ENCODE measurements around the gene MGAT1.

MGAT1 gene

DNA sequence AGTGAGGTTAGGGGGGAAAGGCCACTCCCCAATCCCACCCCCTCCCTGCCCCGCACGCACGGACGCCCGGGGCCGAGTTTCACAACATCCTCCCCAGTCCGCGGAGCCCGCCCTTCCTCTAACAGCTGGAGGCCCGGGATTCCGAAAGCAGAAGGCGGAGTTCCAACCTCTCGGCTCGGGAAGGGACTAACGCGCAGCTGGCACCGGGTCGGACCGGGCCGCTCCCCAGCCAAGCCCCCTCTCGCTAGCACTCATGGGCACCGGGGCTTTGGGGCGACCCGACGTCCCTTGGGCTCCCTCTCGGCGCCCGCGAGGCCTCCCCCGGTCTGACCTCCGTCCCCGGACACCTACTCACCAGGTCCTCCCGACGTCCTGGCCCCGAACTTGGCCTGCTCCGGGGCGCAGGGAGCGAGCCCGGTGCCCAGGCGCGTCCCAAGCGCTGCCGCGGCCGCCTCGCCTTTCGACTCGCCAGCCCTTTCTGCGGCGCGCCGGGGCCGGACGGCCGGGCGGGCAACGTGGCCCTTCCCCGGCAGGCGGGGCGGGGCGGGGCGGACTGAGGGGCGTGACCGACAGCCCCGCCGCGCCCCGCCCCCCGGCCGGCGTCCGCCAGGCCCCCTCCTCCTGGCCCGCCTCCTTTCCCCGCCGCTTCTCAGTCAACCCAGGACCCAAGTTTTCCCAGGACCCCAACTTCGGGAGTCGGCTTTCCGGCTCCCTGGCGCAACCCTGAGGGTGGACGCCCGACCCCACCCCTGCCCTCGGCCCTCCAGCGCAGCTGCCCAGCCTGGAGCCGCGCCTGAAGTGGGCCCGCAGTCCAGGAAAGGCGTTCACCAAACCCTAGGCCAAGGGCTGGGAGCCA, at the start of gene MGAT1:
Gene MGAT1, minus strand, starts transcription at position 482 of the 856 bp plus-strand sequence. CDS start 9,835 bp downstream, outside the sequence.
- no peak for TF ChIP-seq JUND (IDR thresholded peaks at IDR 0.05; ENCODE audit: low read depth)
- DNase-seq (ENCODE audit: low read depth in 1 of 2, low spot score in 1 of 2): peak; percentile 82 to 83
- in situ Hi-C loops (cut with HindIII; ENCODE audit: low pct_unique_long_range_greater_than_20kb, low sequenced_read_pairs): no loop called here

DNA sequence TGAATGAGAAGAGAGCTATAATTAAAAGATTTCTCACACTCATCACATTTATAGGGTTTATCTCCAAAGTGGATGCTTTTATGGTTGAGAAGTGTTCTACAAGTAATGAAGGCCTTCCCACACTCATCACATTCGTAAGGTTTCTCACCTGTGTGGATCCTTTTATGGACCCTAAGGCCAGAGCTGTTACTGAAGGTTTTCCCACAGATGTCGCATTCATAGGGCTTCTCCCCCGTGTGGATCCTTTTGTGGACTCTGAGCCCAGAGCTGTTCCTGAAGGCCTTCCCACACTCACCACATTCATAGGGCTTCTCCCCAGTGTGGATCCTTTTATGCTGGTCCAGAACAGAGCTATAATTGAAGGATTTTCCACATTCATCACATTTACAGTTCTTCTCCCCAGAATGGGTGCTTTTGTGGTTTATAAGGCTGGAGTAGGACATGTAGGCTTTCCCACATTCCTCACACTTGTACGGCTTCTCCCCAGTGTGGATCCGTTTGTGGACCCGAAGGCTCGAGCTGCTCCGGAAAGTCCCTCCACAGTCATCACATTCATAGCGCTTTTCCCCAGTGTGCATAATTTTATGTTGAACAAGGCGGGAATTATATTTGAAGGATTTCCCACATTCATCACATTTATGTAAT, 48.0 kb upstream of the MGAT1 start:
- in situ Hi-C loops (cut with HindIII; ENCODE audit: low pct_unique_long_range_greater_than_20kb, low sequenced_read_pairs): no loop called here
- no peak for TF ChIP-seq JUND (IDR thresholded peaks at IDR 0.05; ENCODE audit: low read depth)
- no peak for DNase-seq (ENCODE audit: low read depth in 1 of 2, low spot score in 1 of 2)

DNA sequence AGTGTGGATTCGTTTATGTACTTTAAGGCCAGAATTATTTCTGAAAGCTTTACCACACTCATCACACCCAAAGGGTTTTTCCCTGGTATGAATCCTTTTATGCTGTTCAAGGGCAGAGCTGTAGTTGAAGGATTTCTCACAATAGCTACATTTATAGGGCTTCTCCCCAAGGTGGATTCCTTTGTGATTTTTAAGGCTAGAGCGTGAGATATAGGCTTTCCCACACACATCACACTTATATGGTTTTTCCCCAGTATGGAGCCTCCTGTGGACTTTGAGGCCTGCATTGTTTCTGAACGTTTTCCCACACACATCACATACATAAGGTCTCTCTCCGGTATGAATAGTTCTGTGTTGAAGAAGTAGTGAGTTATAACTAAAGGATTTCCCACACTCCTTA, 47.2 kb upstream of the MGAT1 start:
- in situ Hi-C loops (cut with HindIII; ENCODE audit: low pct_unique_long_range_greater_than_20kb, low sequenced_read_pairs): no loop called here
- DNase-seq (ENCODE audit: low read depth in 1 of 2, low spot score in 1 of 2): no peak
- no peak for TF ChIP-seq JUND (IDR thresholded peaks at IDR 0.05; ENCODE audit: low read depth)

- no peak for DNase-seq (ENCODE audit: low read depth in 1 of 2, low spot score in 1 of 2)
- in situ Hi-C loops (cut with HindIII; ENCODE audit: low pct_unique_long_range_greater_than_20kb, low sequenced_read_pairs): no loop called here
- TF ChIP-seq JUND (IDR thresholded peaks at IDR 0.05; ENCODE audit: low read depth): no peak
Observed at GRCh38 chr5:180848878-180849277, 46.3 kb upstream of the MGAT1 start.

- DNase-seq (ENCODE audit: low read depth in 1 of 2, low spot score in 1 of 2): no peak
- in situ Hi-C loops (cut with HindIII; ENCODE audit: low pct_unique_long_range_greater_than_20kb, low sequenced_read_pairs): no loop called here
- no peak for TF ChIP-seq JUND (IDR thresholded peaks at IDR 0.05; ENCODE audit: low read depth)
Observed at GRCh38 chr5:180848265-180848664, 45.7 kb upstream of the MGAT1 start.

GRCh38 chr5:180847026-180847425, 44.4 kb upstream of the MGAT1 start:
- no peak for DNase-seq (ENCODE audit: low read depth in 1 of 2, low spot score in 1 of 2)
- no peak for TF ChIP-seq JUND (IDR thresholded peaks at IDR 0.05; ENCODE audit: low read depth)
- in situ Hi-C loops (cut with HindIII; ENCODE audit: low pct_unique_long_range_greater_than_20kb, low sequenced_read_pairs): no loop called here

DNA sequence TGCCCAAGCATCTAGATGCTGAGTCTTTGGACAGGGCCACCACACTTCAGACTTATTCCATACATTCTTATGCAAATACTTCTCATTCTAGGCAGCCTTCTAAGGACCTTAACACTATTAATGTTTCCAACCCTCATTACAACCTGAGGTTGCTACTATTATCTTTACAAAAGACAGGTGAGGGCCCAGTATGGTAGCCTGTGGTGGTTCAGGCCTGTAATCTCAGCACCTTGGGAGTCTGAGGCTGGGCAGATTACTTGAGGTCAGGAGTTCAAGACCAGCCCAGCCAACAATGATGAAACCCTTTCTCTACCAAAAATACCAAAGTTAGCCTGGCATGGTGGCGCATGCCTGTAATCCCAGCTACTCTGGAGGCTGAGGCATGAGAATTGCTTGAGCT, 42.3 kb upstream of the MGAT1 start:
- in situ Hi-C loops (cut with HindIII; ENCODE audit: low pct_unique_long_range_greater_than_20kb, low sequenced_read_pairs): no loop called here
- no peak for TF ChIP-seq JUND (IDR thresholded peaks at IDR 0.05; ENCODE audit: low read depth)

DNA sequence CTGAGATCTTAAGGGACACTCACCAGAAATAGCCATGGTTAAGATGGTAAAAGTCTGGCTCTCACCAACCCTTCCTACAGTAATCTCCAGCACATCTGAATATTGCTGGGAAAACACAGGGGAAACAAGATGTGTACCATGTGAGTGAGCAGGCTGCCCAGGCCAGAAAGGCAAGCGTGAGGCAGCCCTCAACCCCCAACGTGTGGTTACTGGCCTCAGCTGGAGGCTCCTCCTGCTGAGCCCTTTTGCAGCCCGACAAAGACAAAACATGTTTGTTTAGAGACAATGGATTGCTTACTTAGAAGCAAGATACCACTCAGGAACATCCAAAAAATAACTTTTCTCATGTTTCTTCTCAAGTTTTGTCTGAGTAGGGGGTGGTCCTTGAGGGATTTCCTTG, 41.8 kb upstream of the MGAT1 start:
- in situ Hi-C loops (cut with HindIII; ENCODE audit: low pct_unique_long_range_greater_than_20kb, low sequenced_read_pairs): no loop called here

More for the DNA sequence above, 42.3 kb upstream of the MGAT1 start:
- no peak for DNase-seq (ENCODE audit: low read depth in 1 of 2, low spot score in 1 of 2)

GRCh38 chr5:180839935-180840334, 37.3 kb upstream of the MGAT1 start:
- in situ Hi-C loops (cut with HindIII; ENCODE audit: low pct_unique_long_range_greater_than_20kb, low sequenced_read_pairs): no loop called here
- DNase-seq (ENCODE audit: low read depth in 1 of 2, low spot score in 1 of 2): no peak
- TF ChIP-seq JUND (IDR thresholded peaks at IDR 0.05; ENCODE audit: low read depth): no peak

More for the DNA sequence above, 41.8 kb upstream of the MGAT1 start:
- no peak for DNase-seq (ENCODE audit: low read depth in 1 of 2, low spot score in 1 of 2)
- no peak for TF ChIP-seq JUND (IDR thresholded peaks at IDR 0.05; ENCODE audit: low read depth)

DNA sequence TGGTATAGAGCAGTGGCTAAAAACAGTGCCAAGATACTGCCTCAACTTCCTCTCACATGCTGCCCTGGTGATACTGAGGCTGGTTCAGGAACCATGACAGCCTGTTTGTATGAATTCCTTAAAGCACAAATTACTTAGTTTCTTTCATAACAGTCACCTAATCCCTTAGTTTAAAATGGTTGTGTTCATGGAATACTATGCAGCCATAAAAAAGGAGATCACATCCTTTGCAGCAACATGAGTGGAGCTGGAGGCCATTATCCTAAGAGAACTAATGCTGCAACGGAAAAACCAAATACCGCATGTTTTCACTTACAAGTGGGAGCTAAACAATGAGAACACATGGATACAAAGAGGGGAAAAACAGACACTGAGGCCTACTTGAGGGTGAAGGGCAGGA, 36.6 kb upstream of the MGAT1 start:
- TF ChIP-seq JUND (IDR thresholded peaks at IDR 0.05; ENCODE audit: low read depth): no peak
- in situ Hi-C loops (cut with HindIII; ENCODE audit: low pct_unique_long_range_greater_than_20kb, low sequenced_read_pairs): no loop called here
- no peak for DNase-seq (ENCODE audit: low read depth in 1 of 2, low spot score in 1 of 2)

DNA sequence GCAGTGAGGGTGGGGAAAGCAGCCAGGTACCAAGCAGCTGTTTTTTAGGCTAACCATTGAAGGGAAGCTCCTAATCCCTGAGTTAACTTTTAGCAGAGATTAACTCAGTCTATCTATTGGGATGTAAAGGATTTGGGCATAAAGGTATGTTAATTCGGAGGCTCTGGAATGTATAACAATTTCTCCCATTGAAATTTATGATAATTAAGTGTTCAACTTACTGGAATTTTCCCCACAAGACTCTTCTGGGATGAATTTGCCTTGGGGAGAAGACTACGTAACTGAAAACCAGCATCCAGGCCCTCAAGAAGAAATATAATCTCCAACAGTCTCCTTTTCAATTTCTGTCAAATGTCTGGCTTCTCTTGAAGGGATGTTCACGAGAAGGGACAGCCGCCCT, 34.9 kb upstream of the MGAT1 start:
- no peak for TF ChIP-seq JUND (IDR thresholded peaks at IDR 0.05; ENCODE audit: low read depth)
- in situ Hi-C loops (cut with HindIII; ENCODE audit: low pct_unique_long_range_greater_than_20kb, low sequenced_read_pairs): no loop called here
- DNase-seq (ENCODE audit: low read depth in 1 of 2, low spot score in 1 of 2): no peak

- in situ Hi-C loops (cut with HindIII; ENCODE audit: low pct_unique_long_range_greater_than_20kb, low sequenced_read_pairs): no loop called here
- no peak for TF ChIP-seq JUND (IDR thresholded peaks at IDR 0.05; ENCODE audit: low read depth)
- DNase-seq (ENCODE audit: low read depth in 1 of 2, low spot score in 1 of 2): no peak
Observed at GRCh38 chr5:180832638-180833068, 30.0 kb upstream of the MGAT1 start.

All from T47D (cell line).